K562 (cell line): ENCODE measurements around the gene BMP2. TPM values are rescaled to one million over a fixed set of nuclear protein-coding genes. Genes with fewer than 3 reads are reported as not detected.

Source experiments
- ATAC-seq: fragments of 200-7000 bp; cut with Tn5 transposase; 3 replicates; pipeline ENCODE4 v1.9.1; 2020; ENCODE audit warnings: moderate library complexity
- Bru-seq: library from RNA; stranded (reverse); fragments of 400-500 nt; gene quantifications from one replicate; lab custom pipeline; 2021; lab: Mats Ljungman, UMichigan
- BruChase-seq, 2 experiments: library from RNA; stranded (reverse); fragments of 400-500 nt; gene quantifications; one replicate each; lab custom pipeline; 2021; lab: Mats Ljungman, UMichigan
- BruUV-seq: library from RNA; stranded (reverse); fragments of 400-500 nt; replicated peaks from 2 replicates; lab custom pipeline; 2021; lab: Mats Ljungman, UMichigan
- CTCF ChIA-PET: fragments of 300-600 bp; formaldehyde crosslinking; extraction: SDS; loops from one replicate; lab custom pipeline; 2021; ENCODE audit warnings: low intra/inter-chr PET ratio; lab: Yijun Ruan, JAX
- POLR2A ChIA-PET: fragments of 300-600, 350-650 bp; sonication (Branson Sonifier 250); formaldehyde crosslinking; extraction: SDS; loops from one replicate; lab custom pipeline; 2021; ENCODE audit warnings: antibody characterized with exemption, inconsistent platforms; lab: Yijun Ruan, JAX
- DNase-seq, 4 experiments: peaks; one replicate each; pipeline versions ENCODE4 v3.0.0 to v3.0.0-alpha.2; 2011 to 2018; ENCODE audit warnings: low spot score in 3 of 4, mixed read lengths in 3 of 4; ENCODE audit errors: extremely low read depth in 1 of 4
- FAIRE-seq: peaks from 2 replicates; lab custom pipeline; 2011; peaks lifted over from hg19 to GRCh38; lab: Jason Lieb, UNC
- H2AFZ ChIP-seq: 2 replicates; pipeline ENCODE4 v1.6.0; 2011; ENCODE audit warnings: low read depth, low read length, control low read depth, inconsistent platforms
- H3K27ac ChIP-seq: fragments of 200-600 bp; 3 replicates; pipeline ENCODE4 v1.8.0; 2011; ENCODE audit warnings: low read depth, mild to moderate bottlenecking, control low read depth, inconsistent platforms, low read length, moderate library complexity, mixed read lengths; ENCODE audit errors: extremely low read depth
- H3K27me3 ChIP-seq, 2 experiments: fragments of 300-600 bp in 1 of 2; 2 replicates in 1 of 2; 3 replicates in 1 of 2; pipeline versions ENCODE4 v1.6.0 to v1.8.0; 2011; ENCODE audit warnings: inconsistent platforms in 2 of 2, low read length in 2 of 2, mild to moderate bottlenecking in 1 of 2, mixed read lengths in 1 of 2, moderate library complexity in 1 of 2; ENCODE audit not compliant: control insufficient read depth in 2 of 2, insufficient read depth in 2 of 2
- H3K36me3 ChIP-seq: fragments of 300-600 bp; 3 replicates; pipeline ENCODE4 v1.8.0; 2011; ENCODE audit warnings: mild to moderate bottlenecking, low read length, inconsistent platforms; ENCODE audit not compliant: control insufficient read depth, insufficient read depth
- H3K4me1 ChIP-seq, 2 experiments: fragments of 200-600 bp in 1 of 2; replicated peaks in 1 of 2; 2 replicates in 1 of 2; 3 replicates in 1 of 2; pipeline versions ENCODE4 v1.5.1 to v1.8.0; 2011; ENCODE audit warnings: inconsistent platforms in 2 of 2, low read length in 2 of 2, mild to moderate bottlenecking in 1 of 2, mixed read lengths in 1 of 2, moderate library complexity in 1 of 2; ENCODE audit not compliant: control insufficient read depth in 2 of 2, insufficient read depth in 2 of 2
- H3K4me2 ChIP-seq: 2 replicates; pipeline ENCODE4 v1.6.1; 2011; ENCODE audit warnings: low read length, control low read depth, inconsistent platforms, mixed read lengths; ENCODE audit not compliant: insufficient read depth
- H3K4me3 ChIP-seq: fragments of 200-600 bp; sonication (generic), shearing (Covaris generic); 2 replicates; pipeline ENCODE4 v1.5.1; 2016; ENCODE audit warnings: control low read depth, inconsistent platforms
- H3K79me2 ChIP-seq: fragments of 200-600 bp; 3 replicates; pipeline ENCODE4 v1.8.0; 2011; ENCODE audit warnings: low read length, inconsistent platforms; ENCODE audit not compliant: control insufficient read depth, insufficient read depth
- H3K9ac ChIP-seq, 2 experiments: 2 replicates each; pipeline versions ENCODE4 v1.6.0 to v1.6.1; 2011; ENCODE audit warnings: low read depth in 2 of 2, low read length in 2 of 2, control low read depth in 1 of 2, inconsistent platforms in 1 of 2, mild to moderate bottlenecking in 1 of 2, mixed read lengths in 1 of 2; ENCODE audit not compliant: insufficient read depth in 1 of 2
- H3K9me1 ChIP-seq: one replicate; pipeline ENCODE4 v1.6.0; 2011; ENCODE audit warnings: inconsistent platforms, mild to moderate bottlenecking, low read length, moderate library complexity; ENCODE audit not compliant: control insufficient read depth, insufficient read depth
- H3K9me3 ChIP-seq: replicated peaks from 2 replicates; pipeline ENCODE4 v1.5.1; 2011; ENCODE audit warnings: low read depth, low read length, inconsistent platforms; ENCODE audit not compliant: control insufficient read depth, insufficient read depth
- H4K20me1 ChIP-seq: replicated peaks from 2 replicates; pipeline ENCODE4 v1.6.1; 2011; ENCODE audit warnings: low read length, inconsistent platforms, mixed read lengths; ENCODE audit not compliant: control insufficient read depth, insufficient read depth
- DACH1 ChIP-seq: fragments of 450-650 bp; IDR thresholded peaks from 2 replicates; pipeline ENCODE4 v1.6.1; 2018; ENCODE audit not compliant: partially characterized antibody
- HES1 ChIP-seq: fragments of 450-650 bp; IDR thresholded peaks from 2 replicates; pipeline ENCODE4 v1.6.1; 2016; ENCODE audit warnings: low read depth, mild to moderate bottlenecking, moderate library complexity
- HMG20B ChIP-seq: fragments of 250-450 bp; sonication (Bioruptor Pico); IDR thresholded peaks from 2 replicates; pipeline ENCODE4 v1.5.0; 2021; ENCODE audit warnings: mild to moderate bottlenecking
- KAT2B ChIP-seq: IDR thresholded peaks from one replicate; pipeline ENCODE4 v1.6.1; 2012; ENCODE audit warnings: low read depth, mild to moderate bottlenecking, control low read depth, inconsistent platforms, low read length, moderate library complexity
- RNF219 ChIP-seq: fragments of 250-450 bp; sonication (Bioruptor Pico); IDR thresholded peaks from 2 replicates; pipeline ENCODE4 v1.5.0; 2022; ENCODE audit warnings: mild to moderate bottlenecking
- SMAD1 ChIP-seq: fragments of 150-350 bp; IDR thresholded peaks from 2 replicates; pipeline ENCODE4 v1.6.1; 2014; ENCODE audit warnings: low read length, low read depth; ENCODE audit not compliant: partially characterized antibody
- TGIF2 ChIP-seq: sonication (generic); formaldehyde crosslinking; IDR thresholded peaks from 2 replicates; pipeline ENCODE4 v1.8.1; 2022; ENCODE audit warnings: mild to moderate bottlenecking, missing genetic modification reagents, moderate library complexity
- U2AF2 ChIP-seq: fragments of 200-400 bp; formaldehyde crosslinking; optimal IDR thresholded peaks from 2 replicates; pipeline ENCODE3; 2017; ENCODE audit warnings: low read depth, mild to moderate bottlenecking, low read length
- ZNF146 ChIP-seq: IDR thresholded peaks from one replicate; pipeline ENCODE4 v1.6.1; 2018; ENCODE audit warnings: missing compliant biosample characterization; ENCODE audit not compliant: unreplicated experiment
- ZNF354B ChIP-seq: fragments of 250-450 bp; sonication (Bioruptor Pico); IDR thresholded peaks from 2 replicates; pipeline ENCODE4 v1.4.0; 2020
- WGBS: fragments of 100-300 bp; shearing (Covaris generic); methylation state at CpG from one replicate; pipeline ENCODE4 v1.1.6; 2016; ENCODE audit warnings: low coverage, mixed read lengths; ENCODE audit not compliant: insufficient coverage; ENCODE audit errors: missing lambda C conversion rate; 5-methylcytosine and 5-hydroxymethylcytosine counted together
- in situ Hi-C: fragments of 300-500 bp; cut with MboI; formaldehyde crosslinking; loops from 4 replicates; pipeline ENCODE4 v1.15.0; 2018; ENCODE audit warnings: inconsistent platforms, mixed read lengths
- intact Hi-C: fragments of 100-400 bp; cut with micrococcal nuclease; formaldehyde crosslinking; loops from 2 replicates; pipeline ENCODE4 v1.14.2; 2022
- long read RNA-seq, 3 experiments: library from polyadenylated mRNA in 2 of 3; library from RNA in 1 of 3; unstranded in 2 of 3; stranded (forward) in 1 of 3; transcript quantifications; one replicate each; pipeline ENCODE4 v2.0.0, GENCODE V29; 2019 to 2022
- polyA minus RNA-seq, 3 experiments: library from RNA; depleted of rRNA, polyadenylated mRNA; stranded (reverse); fragments of >200 nt; gene quantifications; 2 replicates each; pipeline ENCODE4 v1.2.3, GENCODE V29; 2011
- polyA plus RNA-seq, 8 experiments: library from polyadenylated mRNA; depleted of rRNA in 4 of 8; stranded (reverse) in 5 of 8; unstranded in 3 of 8; fragments of >200 nt; fragmentation: Nextera tagmentation in 2 of 8; fragmentation: Illumina TruSeq in 1 of 8; extraction: Ambion mirVana in 2 of 8; extraction: Trizol in 1 of 8; gene quantifications; 2 replicates each; pipeline versions ENCODE4 v1.2.1 to v1.2.3, GENCODE V29; 2011 to 2014; ENCODE audit warnings: inconsistent platforms in 1 of 8, missing spikeins in 1 of 8
- total RNA-seq, 7 experiments: library from RNA; depleted of rRNA in 6 of 7; stranded (reverse); fragments of >200 nt in 6 of 7; fragmentation: Illumina TruSeq in 2 of 7; extraction: Trizol in 2 of 7; gene quantifications; 2 replicates each; pipeline versions ENCODE4 v1.2.1 to v1.2.3, GENCODE V29; 2011 to 2021; ENCODE audit warnings: low replicate concordance in 1 of 7

BMP2 gene
- 0.14 TPM in 1 of 2 replicates, not detected in the other for total RNA-seq (2011; cell fraction: chromatin; rRNA removed; ENCODE audit: low replicate concordance)
- total RNA-seq (2011; cell fraction: nucleolus; rRNA removed) = not detected in 2 replicates
- 0.22 TPM in 1 of 2 replicates, not detected in the other for total RNA-seq (2011; cell fraction: nucleoplasm; rRNA removed)
- total RNA-seq (2014; rRNA removed) (not detected in 2 replicates), total RNA-seq (2014; rRNA removed; fragmentation: Illumina TruSeq; extraction: Trizol) (0.04 TPM in 1 of 2 replicates, not detected in the other), total RNA-seq (2015; rRNA removed; fragmentation: Illumina TruSeq; extraction: Trizol) (not detected in 2 replicates), total RNA-seq (2021) (not detected in 2 replicates), polyA plus RNA-seq (2011; rRNA removed) (not detected in 2 replicates), polyA plus RNA-seq (2014; fragmentation: Illumina TruSeq; extraction: Trizol) (0.03 and 0.06 TPM in 2 replicates), polyA plus RNA-seq (2014; fragmentation: Nextera tagmentation; extraction: Ambion mirVana) (under 1 TPM in 1 of 2 experiments, not detected in 1; 0.01 TPM), polyA plus RNA-seq (2014; rRNA removed) (0.01 and 0.07 TPM in 2 replicates), polyA minus RNA-seq (2011; rRNA and poly(A)+ RNA removed) (not detected in 2 replicates), Bru-seq, nascent RNA (percentile 11 among the genes with signal in this experiment), BruChase-seq, experiment 1, labeled RNA remaining after a 2-hour chase (percentile 14 among the genes with signal in this experiment), BruChase-seq, experiment 2, labeled RNA remaining after a 6-hour chase (percentile 12 among the genes with signal in this experiment)
- polyA plus RNA-seq (2011; cell fraction: cytosol; rRNA removed) = not detected in 2 replicates
- polyA plus RNA-seq (2011; cell fraction: nucleus; rRNA removed) = 0.07 TPM in 1 of 2 replicates, not detected in the other
- 0.03 and 0.08 TPM in 2 replicates for polyA plus RNA-seq (2012)
- 0.46 TPM in 1 of 2 replicates, not detected in the other for polyA minus RNA-seq (2011; cell fraction: cytosol; rRNA and poly(A)+ RNA removed)
- polyA minus RNA-seq (2011; cell fraction: nucleus; rRNA and poly(A)+ RNA removed) = not detected in 2 replicates
- long read RNA-seq, experiment 1 = 0 reads
- long read RNA-seq, experiment 2 = 0 reads
- long read RNA-seq, experiment 3 = 0 reads

GRCh38 chr20:6767536-6768227 is at the start of gene BMP2:
BMP2 (plus strand) TSS chr20:6767686; CDS start chr20:6770127, 2,441 bp downstream.
- no peaks in the 10 kb centered on the region; a peak in 1 of 5 replicates for H3K27me3 ChIP-seq
- no TSS peak for BruUV-seq
- peak; percentile 57 for ATAC-seq
- no peaks in the 10 kb centered on the region for H4K20me1 ChIP-seq
- intact Hi-C loops = loop anchor here (5.0 to 10.0 kb wide), 2 partner anchors 1157 to 1955 kb away; no protein-coding TSS in a partner anchor
- H3K4me3 ChIP-seq = no peak within 1 kb of the TSS; the same call in 1 of the 2 replicates
- POLR2A ChIA-PET = no interaction called here
- H3K4me2 ChIP-seq = no peak within 1 kb of the TSS; the same call in 1 of the 2 replicates
- no CpG with 5 or more reads among the region's 112 CpGs for WGBS
- H3K9ac ChIP-seq = no peak within 1 kb of the TSS
- in situ Hi-C loops = no loop called here
- CTCF ChIA-PET = no interaction called here
- no peaks in the 10 kb centered on the region for H3K36me3 ChIP-seq
- H3K79me2 ChIP-seq = no peaks in the 10 kb centered on the region
- no peak within 1 kb of the TSS for H2AFZ ChIP-seq
- DNase-seq = peak; percentile 9 to 38 (median 17)
- no peak for FAIRE-seq
- no peaks in the 10 kb centered on the region for H3K9me1 ChIP-seq
- H3K9me3 ChIP-seq = no peaks in the 10 kb centered on the region
- peaks cover 0 to 16% of the 10 kb centered on the region in 2 experiments; a peak in 1 of 5 replicates for H3K4me1 ChIP-seq
- no peak within 1 kb of the TSS for H3K27ac ChIP-seq
- TF ChIP-seq TGIF2 (CRISPR knock-in tag) = no peak
- TF ChIP-seq HES1 = no peak
- TF ChIP-seq ZNF354B (CRISPR knock-in tag) = no peak
- TF ChIP-seq ZNF146 (CRISPR knock-in tag) = no peak
- no peak for TF ChIP-seq RNF219 (CRISPR knock-in tag)
- TF ChIP-seq DACH1 = no peak
- no peak for TF ChIP-seq U2AF2
- no peak for TF ChIP-seq KAT2B
- TF ChIP-seq HMG20B (CRISPR knock-in tag) = no peak
- TF ChIP-seq SMAD1 = no peak
